Neural cell (in vitro differentiated cells): ENCODE data around the gene OPA1. TPM values are rescaled to one million over a fixed set of nuclear protein-coding genes. Genes with fewer than 3 reads are reported as not detected.

Experiments used
- H2AFZ ChIP-seq: fragments of 200-600, 300-800 bp; sonication (generic), shearing (Covaris generic); 2 replicates; pipeline ENCODE4 v1.6.0; 2014; ENCODE audit warnings: low read depth, mild to moderate bottlenecking, antibody characterized with exemption, low read length, moderate library complexity
- H3F3A ChIP-seq: fragments of 200-600 bp; shearing (Covaris generic); 2 replicates; pipeline ENCODE4 v1.6.1; 2016; ENCODE audit warnings: mild to moderate bottlenecking, moderate library complexity, mixed read lengths, antibody characterized with exemption, low read length; ENCODE audit not compliant: insufficient read depth, poor library complexity, severe bottlenecking
- H3K27ac ChIP-seq: fragments of 200-600, 300-800 bp; sonication (generic), shearing (Covaris generic); 2 replicates; pipeline ENCODE4 v1.5.1; 2014; ENCODE audit warnings: mild to moderate bottlenecking, low read length, moderate library complexity
- H3K27me3 ChIP-seq: fragments of 300-800, 200-600 bp; sonication (generic), shearing (Covaris generic); 2 replicates; pipeline ENCODE4 v1.6.0; 2014; ENCODE audit warnings: mild to moderate bottlenecking, low read depth, low read length, moderate library complexity; ENCODE audit not compliant: insufficient read depth
- H3K36me3 ChIP-seq: fragments of 300-800, 200-600 bp; sonication (generic), shearing (Covaris generic); 2 replicates; pipeline ENCODE4 v1.5.1; 2014; ENCODE audit warnings: mild to moderate bottlenecking, antibody characterized with exemption, low read length, moderate library complexity; ENCODE audit not compliant: insufficient read depth
- H3K4me2 ChIP-seq: fragments of 300-800, 200-600 bp; sonication (generic), shearing (Covaris generic); 2 replicates; pipeline ENCODE4 v1.6.0; 2014; ENCODE audit warnings: mild to moderate bottlenecking, low read length
- H3K4me3 ChIP-seq: fragments of 300-800, 200-600 bp; sonication (generic), shearing (Covaris generic); 2 replicates; pipeline ENCODE4 v1.5.1; 2014; ENCODE audit warnings: mild to moderate bottlenecking, low read length, moderate library complexity
- H3K79me2 ChIP-seq: fragments of 200-600 bp; shearing (Covaris generic); replicated peaks from 2 replicates; pipeline ENCODE4 v1.6.0; 2014; ENCODE audit warnings: mild to moderate bottlenecking, low read length, moderate library complexity; ENCODE audit not compliant: insufficient read depth
- H3K9ac ChIP-seq: fragments of 300-800, 200-600 bp; sonication (generic), shearing (Covaris generic); 2 replicates; pipeline ENCODE4 v1.6.1; 2016; ENCODE audit warnings: mild to moderate bottlenecking, low read length, mixed read lengths
- H3K9me2 ChIP-seq: fragments of 200-600 bp; shearing (Covaris generic); 2 replicates; pipeline ENCODE4 v1.6.1; 2016; ENCODE audit warnings: mild to moderate bottlenecking, low read length, mixed read lengths; ENCODE audit not compliant: insufficient read depth
- H3K9me3 ChIP-seq: fragments of 200-600, 300-800 bp; sonication (generic), shearing (Covaris generic); 2 replicates; pipeline ENCODE4 v1.6.1; 2016; ENCODE audit warnings: mild to moderate bottlenecking, mixed run types, low read length, moderate library complexity, mixed read lengths
- H4K20me1 ChIP-seq: fragments of 200-600 bp; shearing (Covaris generic); 2 replicates; pipeline ENCODE4 v1.6.1; 2016; ENCODE audit warnings: mild to moderate bottlenecking, mixed run types; ENCODE audit not compliant: insufficient read depth
- CTCF ChIP-seq: fragments of 450-650 bp; IDR thresholded peaks from 2 replicates; pipeline ENCODE4 v1.5.1; 2014; ENCODE audit warnings: antibody characterized with exemption, mild to moderate bottlenecking, moderate library complexity; ENCODE audit not compliant: poor library complexity, severe bottlenecking
- EP300 ChIP-seq: fragments of 450-650 bp; conservative IDR thresholded peaks from 2 replicates; pipeline ENCODE4 v1.6.1; 2014; ENCODE audit warnings: antibody characterized with exemption, mild to moderate bottlenecking, moderate library complexity; ENCODE audit not compliant: poor library complexity, severe bottlenecking
- EZH2 ChIP-seq: fragments of 200-600, 300-800 bp; shearing (Covaris generic), sonication (generic); IDR thresholded peaks from 2 replicates; pipeline ENCODE4 v1.6.1; 2014; ENCODE audit warnings: antibody characterized with exemption, low read length, borderline replicate concordance, mild to moderate bottlenecking; ENCODE audit not compliant: insufficient read depth, poor library complexity, severe bottlenecking
- MXI1 ChIP-seq: fragments of 450-650 bp; conservative IDR thresholded peaks from 2 replicates; pipeline ENCODE4 v1.6.1; 2014; ENCODE audit warnings: antibody characterized with exemption, mild to moderate bottlenecking; ENCODE audit not compliant: poor library complexity, severe bottlenecking
- POLR2AphosphoS5 ChIP-seq: IDR thresholded peaks from 2 replicates; pipeline ENCODE4 v1.6.1; 2012
- RAD21 ChIP-seq: fragments of 450-650 bp; conservative IDR thresholded peaks from 2 replicates; pipeline ENCODE4 v1.6.1; 2014; ENCODE audit warnings: antibody characterized with exemption, mild to moderate bottlenecking, moderate library complexity
- REST ChIP-seq: IDR thresholded peaks from 2 replicates; pipeline ENCODE4 v1.6.1; 2012; ENCODE audit warnings: borderline replicate concordance
- SMC3 ChIP-seq: fragments of 450-650 bp; conservative IDR thresholded peaks from 2 replicates; pipeline ENCODE4 v1.6.1; 2014; ENCODE audit warnings: antibody characterized with exemption, mild to moderate bottlenecking, moderate library complexity; ENCODE audit not compliant: poor library complexity
- TAF1 ChIP-seq: IDR thresholded peaks from 2 replicates; pipeline ENCODE4 v1.6.1; 2012; ENCODE audit warnings: low read depth
- polyA plus RNA-seq: library from polyadenylated mRNA; depleted of rRNA; stranded (reverse); fragments of >200 nt; gene quantifications from 2 replicates; pipeline ENCODE4 v1.2.3, GENCODE V29; 2014

OPA1 gene
- polyA plus RNA-seq, 1 donor from 2014 or later = 97.7 TPM

GRCh38 chr3:193731656-193732055 lies 138.6 kb downstream of the OPA1 start:
- Histone ChIP-seq H2AFZ (no peak overlapping the region), H3K9me3 (no peaks in the 10 kb centered on the region), H3K9ac (no peak overlapping the region), H3K4me3 (no peak overlapping the region), H4K20me1 (no peaks in the 10 kb centered on the region), H3F3A (no peaks in the 10 kb centered on the region), H3K27ac (no peak overlapping the region), H3K9me2 (no peaks in the 10 kb centered on the region), H3K4me2 (no peak overlapping the region), H3K27me3 (no peaks in the 10 kb centered on the region), H3K79me2 (no peaks in the 10 kb centered on the region), H3K36me3 (no peaks in the 10 kb centered on the region)
- TF ChIP-seq RAD21 (no peak), SMC3 (no peak), MXI1 (no peak), EZH2 (no peak), CTCF (no peak), POLR2AphosphoS5 (no peak), EP300 (no peak), TAF1 (no peak), REST (no peak)

- Histone ChIP-seq H3K9ac (no peak overlapping the region), H3K79me2 (no peaks in the 10 kb centered on the region), H3K36me3 (no peaks in the 10 kb centered on the region), H2AFZ (no peak overlapping the region), H3K4me3 (no peak overlapping the region), H3K9me3 (no peaks in the 10 kb centered on the region), H3K27ac (no peak overlapping the region), H3F3A (no peaks in the 10 kb centered on the region), H3K4me2 (no peak overlapping the region), H3K27me3 (no peaks in the 10 kb centered on the region), H4K20me1 (no peaks in the 10 kb centered on the region), H3K9me2 (no peaks in the 10 kb centered on the region)
- TF ChIP-seq REST = no peak
- no peak for TF ChIP-seq CTCF
- TF ChIP-seq EP300 = no peak
- no peak for TF ChIP-seq TAF1
- TF ChIP-seq SMC3 = no peak
- no peak for TF ChIP-seq RAD21
- TF ChIP-seq POLR2AphosphoS5 = no peak
- TF ChIP-seq MXI1 = no peak
- TF ChIP-seq EZH2 = no peak
Measured at GRCh38 chr3:193732391-193732790, 139.4 kb downstream of the OPA1 start.
